SK-N-SH treated with all-trans-retinoic acid at 6 μM for 48 hours (cell line): ENCODE data around the gene CHEK2.
"Not testable (repeated sequence)": the region's sequence is repeated elsewhere in the genome, so short reads cannot be mapped to it uniquely, and the experiment has no call there.

ENCODE experiments used
- ATAC-seq: fragments of 200-7000 bp; cut with Tn5 transposase; 3 replicates; pipeline ENCODE4 v1.9.1; 2020; ENCODE audit warnings: mild to moderate bottlenecking, moderate library complexity
- ARNTL ChIP-seq: fragments of 450-650 bp; formaldehyde crosslinking; IDR thresholded peaks from 2 replicates; pipeline ENCODE4 v1.5.0; 2020; ENCODE audit warnings: low read depth, mild to moderate bottlenecking, moderate library complexity, borderline replicate concordance
- CSDC2 ChIP-seq: fragments of 250-450 bp; sonication (Bioruptor Pico); IDR thresholded peaks from 2 replicates; pipeline ENCODE4 v1.5.0; 2020; ENCODE audit warnings: mild to moderate bottlenecking, moderate library complexity
- ESRRG ChIP-seq: fragments of 250-450 bp; sonication (Bioruptor Pico); IDR thresholded peaks from 2 replicates; pipeline ENCODE4 v1.6.1; 2021; ENCODE audit warnings: mild to moderate bottlenecking
- GLIS3 ChIP-seq: fragments of 250-450 bp; sonication (Bioruptor Pico); IDR thresholded peaks from 2 replicates; pipeline ENCODE4 v1.5.0; 2020; ENCODE audit warnings: mild to moderate bottlenecking, moderate library complexity
- ISL1 ChIP-seq: fragments of 250-450 bp; sonication (Bioruptor Pico); IDR thresholded peaks from 2 replicates; pipeline ENCODE4 v2.1.2; 2022; ENCODE audit warnings: mild to moderate bottlenecking, moderate library complexity
- PPARA ChIP-seq: fragments of 250-450 bp; sonication (Bioruptor Pico); IDR thresholded peaks from 2 replicates; pipeline ENCODE4 v1.5.0; 2020; ENCODE audit warnings: mild to moderate bottlenecking, borderline replicate concordance
- RARB ChIP-seq: fragments of 250-450 bp; sonication (Bioruptor Pico); IDR thresholded peaks from 2 replicates; pipeline ENCODE4 v1.8.0; 2021; ENCODE audit warnings: mild to moderate bottlenecking, moderate library complexity
- ZC3H10 ChIP-seq: fragments of 250-450 bp; sonication (Bioruptor Pico); IDR thresholded peaks from 2 replicates; pipeline ENCODE4 v1.5.1; 2021; ENCODE audit warnings: mild to moderate bottlenecking, moderate library complexity
- ZNF565 ChIP-seq: fragments of 450-650 bp; formaldehyde crosslinking; conservative IDR thresholded peaks from 2 replicates; pipeline ENCODE4 v1.5.0; 2020; ENCODE audit warnings: low read depth, mild to moderate bottlenecking, moderate library complexity
- TF ChIP-seq, protein P1 (sequence below): fragments of 250-450 bp; sonication (Bioruptor Pico); IDR thresholded peaks from 2 replicates; pipeline ENCODE4 v1.8.0; 2020; ENCODE audit warnings: mild to moderate bottlenecking, moderate library complexity, borderline replicate concordance
- TF ChIP-seq, protein P2 (sequence below): fragments of 250-450 bp; sonication (Bioruptor Pico); IDR thresholded peaks from 2 replicates; pipeline ENCODE4 v1.5.1; 2020; ENCODE audit warnings: low read depth, mild to moderate bottlenecking, moderate library complexity
- TF ChIP-seq, protein P3 (sequence below): fragments of 250-450 bp; sonication (Bioruptor Pico); IDR thresholded peaks from 2 replicates; pipeline ENCODE4 v1.5.0; 2020; ENCODE audit warnings: mild to moderate bottlenecking, moderate library complexity
- TF ChIP-seq, protein P4 (sequence below): fragments of 250-450 bp; sonication (Bioruptor Pico); IDR thresholded peaks from 2 replicates; pipeline ENCODE4 v1.5.1; 2021; ENCODE audit warnings: mild to moderate bottlenecking, moderate library complexity
- TF ChIP-seq, protein P5 (sequence below): fragments of 250-450 bp; sonication (Bioruptor Pico); IDR thresholded peaks from 2 replicates; pipeline ENCODE4 v1.8.0; 2021; ENCODE audit warnings: low read depth, mild to moderate bottlenecking, moderate library complexity, borderline replicate concordance

The CHEK2 gene

DNA sequence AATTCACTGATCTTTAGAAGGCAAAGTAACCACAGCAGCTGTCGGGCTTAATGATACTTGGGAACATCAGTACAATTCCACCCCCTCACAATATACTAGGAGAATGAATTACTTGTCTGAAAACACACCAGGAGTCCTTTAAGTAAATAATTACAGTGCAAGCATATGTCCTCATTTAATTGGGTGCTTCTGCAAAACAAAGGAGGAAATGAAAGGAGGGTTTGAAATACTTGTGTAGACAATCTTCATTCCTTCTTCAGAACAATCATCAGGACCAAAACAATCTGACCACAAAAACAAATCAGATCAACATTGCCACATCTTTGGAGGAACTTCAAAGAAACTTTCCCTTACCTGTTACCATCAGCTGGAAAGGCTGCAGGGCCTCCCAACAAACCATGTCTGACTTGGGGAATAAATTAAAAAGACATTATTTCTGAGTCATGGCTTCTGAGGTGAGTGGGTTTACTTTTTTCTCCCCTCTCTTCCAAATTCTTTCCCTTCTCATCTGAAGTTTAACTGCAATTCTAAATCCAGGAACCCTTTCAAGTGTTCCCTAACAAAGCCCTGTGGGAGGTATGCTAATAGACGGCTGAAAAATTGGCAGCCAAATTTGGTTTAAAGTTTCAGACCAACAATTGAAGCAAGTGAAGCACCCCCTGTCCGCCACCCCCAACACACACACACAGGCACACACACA, 18.4 kb upstream of the CHEK2 start (continued):
- TF ChIP-seq, protein P1, sequence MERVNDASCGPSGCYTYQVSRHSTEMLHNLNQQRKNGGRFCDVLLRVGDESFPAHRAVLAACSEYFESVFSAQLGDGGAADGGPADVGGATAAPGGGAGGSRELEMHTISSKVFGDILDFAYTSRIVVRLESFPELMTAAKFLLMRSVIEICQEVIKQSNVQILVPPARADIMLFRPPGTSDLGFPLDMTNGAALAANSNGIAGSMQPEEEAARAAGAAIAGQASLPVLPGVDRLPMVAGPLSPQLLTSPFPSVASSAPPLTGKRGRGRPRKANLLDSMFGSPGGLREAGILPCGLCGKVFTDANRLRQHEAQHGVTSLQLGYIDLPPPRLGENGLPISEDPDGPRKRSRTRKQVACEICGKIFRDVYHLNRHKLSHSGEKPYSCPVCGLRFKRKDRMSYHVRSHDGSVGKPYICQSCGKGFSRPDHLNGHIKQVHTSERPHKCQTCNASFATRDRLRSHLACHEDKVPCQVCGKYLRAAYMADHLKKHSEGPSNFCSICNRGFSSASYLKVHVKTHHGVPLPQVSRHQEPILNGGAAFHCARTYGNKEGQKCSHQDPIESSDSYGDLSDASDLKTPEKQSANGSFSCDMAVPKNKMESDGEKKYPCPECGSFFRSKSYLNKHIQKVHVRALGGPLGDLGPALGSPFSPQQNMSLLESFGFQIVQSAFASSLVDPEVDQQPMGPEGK (CRISPR knock-in tag), result no peak

DNA sequence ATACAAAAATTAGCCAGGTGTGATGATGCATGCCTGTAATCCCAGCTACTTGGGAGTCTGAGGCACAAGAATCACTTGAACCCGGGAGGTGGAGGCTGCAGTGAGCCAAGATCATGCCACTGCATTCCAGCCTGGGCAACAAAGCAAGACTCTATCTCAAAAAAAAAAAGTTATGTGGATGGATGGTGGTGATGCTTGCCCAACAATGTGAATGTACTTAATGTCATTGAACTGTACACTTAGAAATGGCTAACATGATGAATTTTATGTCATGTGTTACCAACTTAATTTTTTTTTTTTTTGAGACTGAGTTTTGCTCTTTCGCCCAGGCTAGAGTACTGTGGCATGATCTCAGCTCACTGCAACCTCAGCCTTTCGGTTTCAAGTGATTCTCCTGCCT, 12.9 kb upstream of the CHEK2 start:
- not testable (repeated sequence) for ATAC-seq

DNA sequence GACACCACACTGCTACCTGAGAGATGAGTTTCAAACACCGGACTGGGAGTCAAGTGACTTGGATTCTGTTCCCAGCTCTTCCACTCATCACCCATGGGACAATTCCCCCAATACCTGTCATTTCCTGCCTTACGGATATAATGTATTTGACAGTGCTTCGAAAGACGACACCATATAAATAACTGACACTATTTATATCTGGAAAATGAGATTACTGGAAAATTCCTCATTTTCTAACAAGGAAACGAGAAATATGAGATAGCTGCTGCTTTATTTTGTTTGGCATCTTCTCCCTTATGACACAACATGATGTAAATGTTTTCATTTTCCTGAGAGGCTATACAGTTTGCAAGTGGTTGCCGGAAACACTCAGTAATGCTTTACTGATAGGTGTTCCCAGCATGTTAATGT, 8.9 kb upstream of the CHEK2 start:
- no peak for TF ChIP-seq CSDC2 (CRISPR knock-in tag)
- TF ChIP-seq, protein P1 (CRISPR knock-in tag), result no peak
- no peak for TF ChIP-seq ZNF565 (CRISPR knock-in tag)
- TF ChIP-seq ISL1, result peak; percentile 57
- TF ChIP-seq ARNTL, result no peak
- TF ChIP-seq GLIS3 (CRISPR knock-in tag), result no peak
- TF ChIP-seq ESRRG (CRISPR knock-in tag), result no peak
- TF ChIP-seq, all 23 proteins: peak for 1

DNA sequence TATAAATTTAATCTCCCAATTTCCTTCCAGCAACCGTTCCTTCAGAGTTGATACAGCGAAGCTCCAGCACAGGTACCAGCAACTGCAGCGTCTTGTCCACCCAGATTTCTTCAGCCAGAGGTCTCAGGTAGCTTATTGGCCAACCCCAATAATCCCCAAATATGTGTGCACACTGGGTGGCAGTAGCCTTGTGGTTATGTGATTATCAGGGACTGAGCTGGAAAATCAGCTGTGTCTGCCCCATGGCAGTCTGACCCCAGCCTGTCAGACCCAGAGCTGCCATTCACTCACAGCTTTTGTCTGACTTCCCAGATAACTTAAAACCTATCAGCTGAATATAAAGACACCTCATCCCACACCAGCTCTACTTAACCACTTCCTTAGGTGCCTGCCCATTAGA, 2.2 kb upstream of the CHEK2 start:
- no peak for ATAC-seq
- TF ChIP-seq, protein P1 (CRISPR knock-in tag), result no peak
- TF ChIP-seq, protein P2, sequence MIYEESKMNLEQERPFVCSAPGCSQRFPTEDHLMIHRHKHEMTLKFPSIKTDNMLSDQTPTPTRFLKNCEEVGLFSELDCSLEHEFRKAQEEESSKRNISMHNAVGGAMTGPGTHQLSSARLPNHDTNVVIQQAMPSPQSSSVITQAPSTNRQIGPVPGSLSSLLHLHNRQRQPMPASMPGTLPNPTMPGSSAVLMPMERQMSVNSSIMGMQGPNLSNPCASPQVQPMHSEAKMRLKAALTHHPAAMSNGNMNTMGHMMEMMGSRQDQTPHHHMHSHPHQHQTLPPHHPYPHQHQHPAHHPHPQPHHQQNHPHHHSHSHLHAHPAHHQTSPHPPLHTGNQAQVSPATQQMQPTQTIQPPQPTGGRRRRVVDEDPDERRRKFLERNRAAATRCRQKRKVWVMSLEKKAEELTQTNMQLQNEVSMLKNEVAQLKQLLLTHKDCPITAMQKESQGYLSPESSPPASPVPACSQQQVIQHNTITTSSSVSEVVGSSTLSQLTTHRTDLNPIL (CRISPR knock-in tag), result no peak
- TF ChIP-seq ZC3H10 (CRISPR knock-in tag) (no peak), ESRRG (CRISPR knock-in tag) (no peak), ISL1 (no peak)
- TF ChIP-seq, protein P3, sequence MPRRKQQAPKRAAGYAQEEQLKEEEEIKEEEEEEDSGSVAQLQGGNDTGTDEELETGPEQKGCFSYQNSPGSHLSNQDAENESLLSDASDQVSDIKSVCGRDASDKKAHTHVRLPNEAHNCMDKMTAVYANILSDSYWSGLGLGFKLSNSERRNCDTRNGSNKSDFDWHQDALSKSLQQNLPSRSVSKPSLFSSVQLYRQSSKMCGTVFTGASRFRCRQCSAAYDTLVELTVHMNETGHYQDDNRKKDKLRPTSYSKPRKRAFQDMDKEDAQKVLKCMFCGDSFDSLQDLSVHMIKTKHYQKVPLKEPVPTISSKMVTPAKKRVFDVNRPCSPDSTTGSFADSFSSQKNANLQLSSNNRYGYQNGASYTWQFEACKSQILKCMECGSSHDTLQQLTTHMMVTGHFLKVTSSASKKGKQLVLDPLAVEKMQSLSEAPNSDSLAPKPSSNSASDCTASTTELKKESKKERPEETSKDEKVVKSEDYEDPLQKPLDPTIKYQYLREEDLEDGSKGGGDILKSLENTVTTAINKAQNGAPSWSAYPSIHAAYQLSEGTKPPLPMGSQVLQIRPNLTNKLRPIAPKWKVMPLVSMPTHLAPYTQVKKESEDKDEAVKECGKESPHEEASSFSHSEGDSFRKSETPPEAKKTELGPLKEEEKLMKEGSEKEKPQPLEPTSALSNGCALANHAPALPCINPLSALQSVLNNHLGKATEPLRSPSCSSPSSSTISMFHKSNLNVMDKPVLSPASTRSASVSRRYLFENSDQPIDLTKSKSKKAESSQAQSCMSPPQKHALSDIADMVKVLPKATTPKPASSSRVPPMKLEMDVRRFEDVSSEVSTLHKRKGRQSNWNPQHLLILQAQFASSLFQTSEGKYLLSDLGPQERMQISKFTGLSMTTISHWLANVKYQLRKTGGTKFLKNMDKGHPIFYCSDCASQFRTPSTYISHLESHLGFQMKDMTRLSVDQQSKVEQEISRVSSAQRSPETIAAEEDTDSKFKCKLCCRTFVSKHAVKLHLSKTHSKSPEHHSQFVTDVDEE, result no peak
- TF ChIP-seq, all 23 proteins: peak for 0

More for the DNA sequence above, 8.9 kb upstream of the CHEK2 start:
- peak; percentile 89 for ATAC-seq

DNA sequence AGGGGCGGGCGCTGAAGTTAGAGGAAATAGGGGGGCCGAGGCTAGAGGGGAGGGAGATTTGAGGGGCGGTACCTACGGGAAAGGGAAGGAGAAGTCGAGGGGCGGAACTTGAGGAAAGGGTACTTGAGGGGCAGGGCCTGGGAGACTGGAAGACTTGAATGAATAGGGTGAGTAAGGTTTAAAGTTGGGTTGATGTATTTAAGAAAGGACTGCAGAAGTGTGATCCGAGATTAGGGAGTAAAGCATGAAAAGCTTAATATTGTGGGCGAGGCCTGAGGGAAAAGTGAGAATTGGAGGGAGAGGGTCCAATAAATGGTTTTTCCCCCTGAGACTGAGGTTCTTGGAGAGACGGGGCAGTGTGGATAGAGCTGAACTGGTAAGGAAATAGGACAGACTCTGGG, 942 bp upstream of the CHEK2 start:
- no peak for ATAC-seq
- TF ChIP-seq ISL1 (no peak), GLIS3 (CRISPR knock-in tag) (no peak), ZC3H10 (CRISPR knock-in tag) (no peak), PPARA (CRISPR knock-in tag) (no peak), RARB (no peak)
- TF ChIP-seq, protein P2 (CRISPR knock-in tag), result no peak
- TF ChIP-seq, protein P4, sequence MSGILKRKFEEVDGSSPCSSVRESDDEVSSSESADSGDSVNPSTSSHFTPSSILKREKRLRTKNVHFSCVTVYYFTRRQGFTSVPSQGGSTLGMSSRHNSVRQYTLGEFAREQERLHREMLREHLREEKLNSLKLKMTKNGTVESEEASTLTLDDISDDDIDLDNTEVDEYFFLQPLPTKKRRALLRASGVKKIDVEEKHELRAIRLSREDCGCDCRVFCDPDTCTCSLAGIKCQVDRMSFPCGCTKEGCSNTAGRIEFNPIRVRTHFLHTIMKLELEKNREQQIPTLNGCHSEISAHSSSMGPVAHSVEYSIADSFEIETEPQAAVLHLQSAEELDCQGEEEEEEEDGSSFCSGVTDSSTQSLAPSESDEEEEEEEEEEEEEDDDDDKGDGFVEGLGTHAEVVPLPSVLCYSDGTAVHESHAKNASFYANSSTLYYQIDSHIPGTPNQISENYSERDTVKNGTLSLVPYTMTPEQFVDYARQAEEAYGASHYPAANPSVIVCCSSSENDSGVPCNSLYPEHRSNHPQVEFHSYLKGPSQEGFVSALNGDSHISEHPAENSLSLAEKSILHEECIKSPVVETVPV (CRISPR knock-in tag), result no peak
- TF ChIP-seq, protein P5, sequence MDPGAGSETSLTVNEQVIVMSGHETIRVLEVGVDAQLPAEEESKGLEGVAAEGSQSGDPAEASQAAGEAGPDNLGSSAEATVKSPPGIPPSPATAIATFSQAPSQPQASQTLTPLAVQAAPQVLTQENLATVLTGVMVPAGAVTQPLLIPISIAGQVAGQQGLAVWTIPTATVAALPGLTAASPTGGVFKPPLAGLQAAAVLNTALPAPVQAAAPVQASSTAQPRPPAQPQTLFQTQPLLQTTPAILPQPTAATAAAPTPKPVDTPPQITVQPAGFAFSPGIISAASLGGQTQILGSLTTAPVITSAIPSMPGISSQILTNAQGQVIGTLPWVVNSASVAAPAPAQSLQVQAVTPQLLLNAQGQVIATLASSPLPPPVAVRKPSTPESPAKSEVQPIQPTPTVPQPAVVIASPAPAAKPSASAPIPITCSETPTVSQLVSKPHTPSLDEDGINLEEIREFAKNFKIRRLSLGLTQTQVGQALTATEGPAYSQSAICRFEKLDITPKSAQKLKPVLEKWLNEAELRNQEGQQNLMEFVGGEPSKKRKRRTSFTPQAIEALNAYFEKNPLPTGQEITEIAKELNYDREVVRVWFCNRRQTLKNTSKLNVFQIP (CRISPR knock-in tag), result no peak
